ACHN (cell line): ENCODE results near the gene PLGRKT.
A peak's percentile ranks its signal among the peaks of the same experiment; 100 is the strongest.
"Not testable (repeated sequence)": the region's sequence is repeated elsewhere in the genome, so short reads cannot be mapped to it uniquely, and the experiment has no call there.

ENCODE experiments used
- DNase-seq: peaks from one replicate; pipeline ENCODE4 v3.0.0-alpha.2; 2015
- in situ Hi-C: cut with HindIII; loops from 2 replicates; pipeline ENCODE4 v1.10.0; 2017; ENCODE audit warnings: low sequenced_read_pairs, low pct_ligation_motif_present, low pct_unique_long_range_greater_than_20kb

PLGRKT gene

DNA sequence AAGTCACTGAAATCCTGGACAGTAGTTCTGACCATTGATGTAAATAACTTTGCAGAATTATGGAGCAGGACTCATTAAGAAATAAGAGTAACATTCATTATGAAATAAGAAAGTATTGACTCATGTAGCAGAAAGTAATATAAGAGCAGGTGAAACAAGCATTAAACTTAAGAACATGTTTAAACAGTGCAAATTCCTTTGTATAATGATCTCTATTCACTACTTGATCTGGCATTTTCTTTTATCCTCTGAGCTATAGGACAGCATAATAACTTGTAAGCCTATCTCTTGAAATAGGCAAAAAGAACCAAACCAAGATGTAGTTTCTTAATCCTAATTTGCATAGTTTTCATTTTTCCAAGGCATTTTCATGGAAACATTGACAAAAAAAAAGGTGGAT lies 42.3 kb downstream of the PLGRKT start:
- in situ Hi-C loops = no loop called here
- DNase-seq = no peak

DNA sequence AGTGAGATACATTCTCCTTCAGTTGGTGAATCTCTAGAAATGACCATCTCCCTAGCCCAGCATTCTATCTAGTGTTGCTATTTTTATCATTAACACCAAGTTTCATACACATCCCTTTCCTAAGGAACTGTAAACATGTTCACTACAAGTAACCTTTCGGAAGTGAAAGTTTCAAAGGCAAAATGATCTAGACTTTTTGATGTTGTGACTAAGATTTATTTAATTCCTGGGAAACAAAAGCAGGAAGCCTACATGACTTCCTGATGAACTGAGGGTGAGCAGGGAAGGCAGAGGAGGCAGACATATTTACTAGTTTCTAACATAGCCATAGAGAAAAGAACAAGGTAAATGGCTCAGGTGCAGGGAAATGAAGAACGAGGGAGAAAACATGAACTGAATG lies 43.7 kb downstream of the PLGRKT start:
- in situ Hi-C loops, DNase-seq: not testable (repeated sequence)

DNA sequence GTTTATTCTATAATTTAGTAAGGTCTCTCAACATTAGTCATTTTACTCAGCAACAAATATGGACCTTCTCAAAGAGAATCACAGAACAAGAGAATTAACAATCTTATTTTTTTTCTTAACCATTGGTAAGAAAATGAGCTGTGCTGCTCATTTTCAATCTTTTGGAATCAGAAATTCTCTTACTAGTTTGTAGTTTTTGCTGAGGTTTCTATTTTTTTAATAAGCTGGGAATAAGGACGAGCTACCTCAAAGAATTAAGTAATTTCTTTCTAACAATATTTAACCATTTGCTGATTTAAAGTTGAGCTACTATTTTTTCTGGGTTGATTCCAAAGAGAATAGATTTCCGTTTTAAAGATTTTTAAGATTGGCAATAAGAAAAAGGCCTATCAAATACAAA lies 44.2 kb downstream of the PLGRKT start:
- in situ Hi-C loops = no loop called here

DNA sequence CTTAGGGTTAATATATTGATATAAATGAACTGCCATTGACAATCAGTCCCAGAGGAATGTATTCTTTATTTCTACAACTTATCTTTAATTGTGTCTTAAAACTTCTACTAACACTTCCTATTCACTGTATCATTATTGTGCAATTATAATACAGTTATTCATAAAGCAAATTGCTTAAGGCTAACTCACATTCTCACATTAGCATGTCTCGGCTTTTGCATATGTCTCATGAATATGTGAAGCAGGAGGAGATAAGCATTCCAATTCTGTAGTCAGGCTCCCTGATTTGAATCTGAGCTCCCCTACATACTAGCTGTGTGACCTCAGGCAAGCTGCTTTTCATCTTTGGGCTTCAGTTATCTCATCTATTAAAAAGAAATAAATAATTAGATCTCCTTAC lies 45.4 kb downstream of the PLGRKT start:
- DNase-seq = no peak
- in situ Hi-C loops = no loop called here

More for the DNA sequence above, 44.2 kb downstream of the PLGRKT start:
- no peak for DNase-seq

DNA sequence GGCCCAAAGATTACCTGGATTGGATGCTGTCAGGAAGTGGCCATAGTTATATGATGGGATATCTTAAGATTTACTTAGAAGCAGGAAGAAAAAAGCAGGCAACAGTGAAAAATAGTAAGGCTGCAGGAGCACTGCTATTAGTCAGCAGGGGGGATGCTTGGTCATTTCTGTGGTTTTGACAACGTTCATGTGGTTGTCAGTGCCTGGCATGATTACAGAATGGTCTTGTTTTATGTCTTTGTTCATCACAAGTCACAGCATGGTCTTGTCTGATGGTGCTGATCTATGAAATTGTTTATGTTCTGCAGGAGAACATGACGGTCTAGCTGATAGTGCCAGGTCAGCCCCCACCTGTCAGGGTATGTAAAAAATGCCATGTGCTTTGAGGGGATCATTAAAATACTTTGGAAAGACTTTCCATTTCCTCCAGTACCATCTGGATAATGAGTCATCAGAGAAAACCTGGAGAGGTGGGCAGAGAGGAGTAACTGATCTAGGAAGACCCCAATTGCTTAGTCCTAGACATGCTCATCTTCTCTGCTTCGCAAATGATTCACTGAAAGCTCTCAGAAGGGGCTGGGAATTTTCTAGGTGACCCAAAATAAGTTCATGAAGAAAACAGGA lies 48.5 kb downstream of the PLGRKT start:
- peak; percentile 69 for DNase-seq
- in situ Hi-C loops = no loop called here

DNA sequence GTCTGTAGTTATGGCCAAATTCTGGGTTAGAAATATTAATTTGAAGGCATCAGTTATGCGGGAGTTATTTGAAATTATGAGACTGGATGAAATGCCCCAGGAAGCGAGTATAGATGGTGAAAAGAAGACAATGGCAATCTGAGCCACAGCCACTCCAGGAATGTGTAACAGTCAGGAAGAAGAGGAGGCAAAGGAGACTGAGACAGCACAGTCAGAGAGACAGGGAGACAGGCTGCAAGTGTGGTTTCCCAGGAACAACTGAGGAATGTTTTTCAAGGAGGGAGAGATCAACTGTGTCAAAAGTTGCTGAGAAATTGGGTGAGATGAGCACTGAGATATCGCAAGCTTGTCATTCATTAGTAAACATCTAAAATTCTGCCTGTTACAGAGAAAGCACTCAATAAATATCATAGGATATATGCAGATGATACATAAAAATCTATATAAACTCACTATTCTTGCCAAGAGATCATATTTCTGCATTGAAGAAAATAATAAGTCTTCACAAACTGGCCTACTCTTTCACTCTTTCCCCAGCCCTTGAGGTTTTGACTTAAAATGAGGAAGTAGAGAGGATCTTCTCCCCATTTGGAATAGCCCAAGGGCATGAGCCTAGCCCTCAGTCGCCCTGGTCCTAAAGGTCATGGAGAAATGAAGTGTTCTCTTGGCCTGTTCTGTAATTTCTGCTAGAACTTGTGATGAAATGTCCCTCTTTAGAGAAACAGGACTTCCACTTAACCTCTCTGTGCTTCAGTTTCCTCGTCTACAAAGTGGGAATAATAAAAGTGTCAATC lies 49.5 kb downstream of the PLGRKT start:
- in situ Hi-C loops = no loop called here
- no peak for DNase-seq

DNA sequence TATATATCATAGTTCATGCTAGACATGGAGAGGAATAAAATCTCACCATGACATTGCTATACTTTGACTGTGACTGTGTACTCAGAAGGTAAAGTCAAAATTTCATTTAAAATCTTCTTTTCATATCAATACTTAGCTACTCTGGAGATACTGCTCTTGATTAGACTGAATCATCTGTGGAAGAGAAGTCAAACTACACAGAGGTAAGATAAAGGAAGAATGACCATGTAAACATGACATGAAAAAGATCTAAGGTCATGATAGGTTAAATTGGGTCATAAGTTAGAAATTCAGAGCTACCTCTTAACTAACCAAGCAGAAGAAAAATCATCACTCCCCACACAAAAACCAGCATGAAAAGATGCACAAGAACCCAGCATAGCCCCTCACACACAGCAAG lies 53.3 kb downstream of the PLGRKT start:
- in situ Hi-C loops = no loop called here
- no peak for DNase-seq

DNA sequence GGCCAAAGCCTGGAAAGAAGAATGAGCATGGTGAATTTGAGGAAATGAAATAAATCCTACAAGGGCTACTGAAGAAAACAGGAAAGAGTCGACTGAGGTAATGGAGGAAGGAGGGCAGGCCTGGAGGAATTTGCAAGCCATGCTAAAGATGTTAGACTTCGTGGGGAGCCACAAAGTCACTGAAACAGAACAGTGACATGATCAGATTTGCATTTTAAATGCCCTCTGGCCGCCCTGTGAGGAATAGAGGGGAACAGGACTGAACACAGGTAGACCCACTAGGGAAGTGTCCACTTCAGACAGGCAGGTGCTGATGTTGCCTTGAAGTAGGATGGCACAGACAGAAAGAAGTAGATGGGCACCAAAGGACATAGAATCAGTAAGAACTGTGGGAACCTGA lies 55.2 kb downstream of the PLGRKT start:
- in situ Hi-C loops = no loop called here
- DNase-seq = no peak

DNA sequence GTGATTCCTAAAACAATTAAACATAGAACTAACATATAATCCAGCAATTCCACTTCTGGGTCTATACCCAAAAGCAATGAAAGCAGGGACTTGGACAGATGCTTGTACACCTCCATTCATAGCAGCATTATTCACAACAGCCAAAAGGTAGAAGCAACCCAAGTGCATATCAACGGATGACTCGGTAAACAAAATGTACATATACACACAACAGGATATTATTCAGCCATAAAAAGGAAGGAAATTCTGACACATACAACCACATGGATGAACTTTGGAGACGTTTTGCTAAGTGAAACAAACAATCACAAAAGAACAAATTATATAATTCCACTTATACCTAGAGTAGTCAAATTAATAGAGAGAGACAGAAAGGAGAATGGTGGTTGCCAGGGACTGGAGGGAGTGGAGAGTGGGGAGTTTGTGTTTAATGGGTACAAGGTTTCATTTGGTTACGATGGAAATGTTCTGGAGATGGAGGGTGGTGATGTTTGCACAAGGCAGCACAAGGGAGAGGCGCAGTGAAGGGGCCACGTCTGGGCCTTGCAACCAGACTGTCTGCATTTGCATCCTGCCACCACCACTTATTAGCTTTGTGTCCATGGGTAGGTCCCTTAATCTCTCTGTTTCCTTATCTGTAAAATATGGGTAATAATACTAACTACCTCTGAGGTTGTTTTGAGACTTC lies 61.8 kb downstream of the PLGRKT start:
- in situ Hi-C loops = no loop called here
- DNase-seq = no peak

DNA sequence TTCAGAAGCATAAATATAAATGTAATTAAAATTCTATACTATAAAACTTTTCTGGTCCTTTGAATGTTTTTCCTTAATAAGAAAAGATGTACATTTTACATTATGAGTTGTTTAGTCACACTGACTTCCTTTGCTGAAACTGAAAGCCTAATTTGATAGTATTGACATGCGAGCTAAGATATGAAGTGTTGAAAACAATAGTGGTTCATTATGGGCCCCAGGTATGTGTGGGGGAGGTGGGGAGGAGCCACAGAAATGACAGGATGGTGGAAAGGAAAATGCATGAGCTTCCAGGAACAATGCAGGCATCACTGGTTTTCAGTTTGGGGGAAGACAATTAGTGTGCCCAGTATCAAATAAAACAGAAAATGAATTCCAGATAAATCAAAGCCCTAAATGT lies 62.6 kb downstream of the PLGRKT start:
- in situ Hi-C loops = no loop called here
- no peak for DNase-seq

DNA sequence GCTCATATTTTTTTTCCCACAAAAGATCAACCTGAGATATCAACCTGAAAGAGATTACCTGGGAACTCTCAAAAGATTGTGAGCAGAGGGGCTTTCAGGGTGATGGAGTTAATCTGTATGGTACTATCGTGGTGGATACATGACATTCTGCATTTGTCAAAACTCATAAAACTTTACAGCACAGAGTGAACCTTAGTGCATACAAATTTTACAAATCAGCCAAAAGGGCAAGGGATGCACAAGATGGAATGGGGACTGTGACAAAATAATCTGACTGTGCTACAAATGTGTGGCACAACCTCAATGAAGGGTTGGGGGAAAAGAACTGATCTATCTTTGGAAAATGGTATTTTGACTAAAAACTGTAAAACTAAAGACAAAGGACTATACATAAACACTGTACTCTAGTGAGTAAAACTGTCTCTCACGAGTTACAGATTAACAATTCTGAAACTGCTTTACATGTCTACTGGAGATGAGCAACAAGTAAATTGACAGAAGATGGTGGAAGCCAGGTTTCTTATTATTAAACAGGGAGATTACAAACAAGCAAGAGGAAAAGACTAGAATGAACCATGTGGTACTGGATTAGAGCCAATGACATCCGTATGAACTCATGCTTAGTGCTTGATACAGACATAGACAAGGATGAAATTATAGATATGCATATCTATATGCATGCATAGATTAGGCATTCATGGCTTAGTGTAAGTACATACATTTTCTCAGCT lies 73.3 kb downstream of the PLGRKT start:
- no peak for DNase-seq
- in situ Hi-C loops = no loop called here

DNA sequence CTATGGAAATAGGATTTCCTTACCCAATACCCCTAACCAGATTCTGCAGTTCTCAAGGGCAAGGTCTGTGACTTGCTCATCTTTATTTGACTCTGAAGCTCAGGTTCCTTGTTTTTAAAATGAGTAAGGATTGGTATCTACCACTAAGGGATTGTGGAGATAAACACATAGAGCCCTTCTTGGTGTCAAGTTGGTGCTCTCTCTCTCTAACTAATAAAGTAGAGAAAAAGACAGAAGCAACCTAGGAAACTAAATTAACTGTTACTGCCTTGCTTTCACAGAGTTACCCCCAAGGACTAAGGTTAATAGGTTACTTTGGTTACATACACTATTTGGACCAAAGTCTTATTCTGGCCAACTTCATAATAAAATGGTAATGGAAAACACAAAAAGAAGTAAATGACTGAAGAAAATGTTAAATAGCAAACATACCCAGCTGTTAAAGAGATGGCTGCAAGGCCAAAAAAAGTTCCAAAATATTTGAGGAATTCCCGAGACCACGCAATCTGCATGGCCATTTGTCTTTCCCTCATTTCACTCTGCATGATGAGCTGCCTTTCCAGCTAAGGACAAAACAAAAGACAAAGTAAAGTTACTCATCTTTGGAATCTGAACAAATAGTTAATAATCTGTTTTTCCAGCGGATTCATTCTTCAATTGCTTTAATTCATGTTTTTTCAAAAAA lies 76.3 kb downstream of the PLGRKT start:
- no peak for DNase-seq
- in situ Hi-C loops = no loop called here

DNA sequence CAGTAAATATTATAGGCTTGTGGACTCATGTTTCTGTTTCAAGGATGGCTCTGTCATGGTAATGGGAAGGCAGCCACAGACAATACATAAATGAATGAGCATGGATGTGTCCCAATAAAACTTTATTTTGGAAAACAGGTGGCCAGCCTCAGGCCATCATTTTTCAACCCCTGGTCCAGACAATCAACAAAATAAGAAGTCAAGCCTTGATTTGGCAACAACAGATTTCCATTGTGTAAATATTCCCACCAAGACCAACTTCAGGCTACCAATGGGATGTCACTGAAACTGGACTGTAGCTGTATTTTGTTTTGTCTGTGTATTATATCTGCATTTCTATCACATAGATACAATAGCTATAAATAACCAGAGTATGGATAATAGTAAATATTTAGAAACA lies 77.4 kb downstream of the PLGRKT start:
- in situ Hi-C loops = no loop called here
- DNase-seq = no peak

DNA sequence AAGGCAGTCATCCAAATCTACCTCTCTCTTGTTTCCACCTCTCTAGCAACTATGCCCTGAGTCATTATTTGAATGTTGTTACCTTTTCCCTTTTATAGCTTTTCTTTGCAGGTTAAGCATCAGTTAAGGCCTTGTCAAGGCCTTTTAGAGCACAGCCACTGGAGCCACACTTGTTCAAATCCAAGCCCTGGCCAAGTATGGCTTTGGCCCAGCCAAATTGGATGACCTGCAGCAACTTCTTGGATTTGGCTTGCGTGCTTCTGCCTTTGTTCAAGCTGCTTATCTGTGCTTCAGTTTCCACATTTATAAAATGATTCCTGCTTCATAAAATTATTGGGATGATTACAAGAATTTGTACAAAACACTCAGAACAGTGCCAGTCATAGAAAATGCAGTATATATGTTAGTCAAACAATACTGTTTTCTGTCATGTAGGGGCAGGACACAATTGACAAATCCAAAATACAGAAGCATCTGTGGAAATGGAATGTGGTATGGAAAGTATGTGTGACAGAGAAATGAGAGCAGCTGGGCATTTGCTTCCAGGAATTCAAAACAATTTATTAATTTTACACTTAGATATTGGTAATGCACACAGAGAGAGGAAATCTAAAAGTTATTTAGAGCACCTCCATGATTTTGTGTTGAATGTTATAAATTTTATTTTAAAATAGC lies 80.2 kb downstream of the PLGRKT start:
- in situ Hi-C loops = no loop called here

DNA sequence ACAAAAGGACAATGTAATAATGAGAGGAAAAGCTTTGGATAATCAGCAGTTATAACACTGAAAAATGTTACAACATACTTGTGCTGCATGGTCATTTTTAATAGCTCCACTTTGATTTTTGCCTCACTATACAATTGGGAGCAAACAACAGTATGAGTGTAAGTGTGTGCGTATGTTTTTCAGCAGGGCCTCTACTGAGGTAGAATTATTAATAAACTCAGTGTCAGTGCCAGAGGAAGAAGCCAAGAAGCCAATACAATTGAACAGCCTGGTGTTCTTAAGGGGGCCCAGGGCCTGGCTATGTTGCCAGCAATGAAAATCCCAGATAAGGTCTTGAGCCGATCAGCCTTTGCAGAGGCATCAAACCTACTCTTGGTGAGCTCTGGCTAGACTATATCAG lies 81.9 kb downstream of the PLGRKT start:
- no peak for DNase-seq
- in situ Hi-C loops = no loop called here

More for the DNA sequence above, 80.2 kb downstream of the PLGRKT start:
- no peak for DNase-seq

DNA sequence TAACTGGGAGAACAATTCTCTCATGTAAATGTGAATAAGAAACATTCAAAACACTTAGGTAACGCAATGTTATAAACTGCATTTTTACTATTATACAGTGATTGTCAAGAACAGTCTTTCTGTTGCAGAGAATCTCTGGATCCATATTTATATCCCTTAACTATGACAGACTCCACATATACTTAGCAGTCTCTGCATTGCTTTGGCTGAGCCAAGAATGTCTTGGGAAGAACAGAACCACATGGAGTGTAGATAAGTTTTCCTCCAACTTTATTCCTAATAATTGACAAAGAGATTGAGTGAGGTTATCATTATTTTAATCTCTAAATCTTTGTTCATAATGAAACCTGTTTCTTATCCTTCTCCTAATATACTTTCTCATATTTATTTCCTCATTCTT lies 82.5 kb downstream of the PLGRKT start:
- in situ Hi-C loops = no loop called here
- DNase-seq = no peak

DNA sequence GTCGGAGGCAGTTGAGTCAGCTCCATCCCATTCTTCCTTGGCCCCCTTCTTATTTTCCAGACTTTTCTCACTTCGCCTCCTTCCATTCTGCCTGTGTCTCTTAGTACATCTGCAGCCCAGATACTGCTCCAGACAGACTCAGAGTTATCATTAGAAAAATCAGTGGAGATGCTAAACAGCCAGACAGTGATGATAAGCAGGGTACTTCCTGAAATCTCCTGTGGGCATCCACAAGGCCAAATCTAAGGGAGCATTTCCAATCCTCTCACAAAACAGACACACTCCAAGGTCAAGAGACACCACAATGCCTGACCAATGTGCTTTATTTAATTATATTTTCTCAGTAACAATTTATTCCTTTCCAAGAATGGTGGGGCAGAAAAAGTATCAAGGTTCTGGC lies 83.5 kb downstream of the PLGRKT start:
- in situ Hi-C loops = no loop called here
- no peak for DNase-seq

DNA sequence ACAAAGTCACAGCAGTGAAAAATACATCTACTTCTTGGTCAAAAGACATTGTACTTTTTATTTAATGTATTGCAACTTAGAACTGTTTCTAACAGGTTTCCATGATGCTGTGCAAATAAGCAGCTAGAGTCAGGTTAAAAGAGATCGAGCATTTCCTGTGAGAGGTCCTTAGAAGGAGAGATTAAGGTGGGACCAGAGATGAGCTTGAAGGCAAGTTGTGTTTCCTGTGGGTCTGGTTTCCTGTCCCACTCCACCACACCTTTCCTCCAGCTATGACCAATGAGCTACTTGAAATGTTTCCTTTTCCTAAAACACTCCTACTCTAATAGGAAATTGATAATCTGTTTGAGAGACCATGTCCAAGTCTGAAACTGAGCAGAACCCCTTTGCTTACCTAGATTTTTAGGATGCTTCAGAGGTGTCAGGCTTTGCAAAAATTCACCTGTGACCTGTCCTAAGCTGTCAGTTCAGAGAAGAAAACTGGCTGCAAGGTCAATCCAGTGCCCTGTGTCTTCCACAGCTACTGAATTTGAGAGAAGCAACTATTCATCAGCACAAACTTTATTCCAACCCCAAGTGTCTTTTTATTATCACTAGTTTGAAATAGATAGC lies 85.0 kb downstream of the PLGRKT start:
- in situ Hi-C loops = no loop called here
- no peak for DNase-seq
